Dermis blood vessel endothelial cell (primary cell): ENCODE measurements around the gene DKK3. TPM values are rescaled to one million over a fixed set of nuclear protein-coding genes. Genes with fewer than 3 reads are reported as not detected.

Experiments
- DNase-seq: peaks from one replicate; pipeline ENCODE4 v3.0.0; 2010
- total RNA-seq: library from RNA; depleted of rRNA; stranded (reverse); fragments of >200 nt; gene quantifications from 2 replicates; pipeline ENCODE4 v1.2.3, GENCODE V29; 2014

DKK3 gene
- total RNA-seq, 1 donor from 2014 or later = 107 TPM

DNA sequence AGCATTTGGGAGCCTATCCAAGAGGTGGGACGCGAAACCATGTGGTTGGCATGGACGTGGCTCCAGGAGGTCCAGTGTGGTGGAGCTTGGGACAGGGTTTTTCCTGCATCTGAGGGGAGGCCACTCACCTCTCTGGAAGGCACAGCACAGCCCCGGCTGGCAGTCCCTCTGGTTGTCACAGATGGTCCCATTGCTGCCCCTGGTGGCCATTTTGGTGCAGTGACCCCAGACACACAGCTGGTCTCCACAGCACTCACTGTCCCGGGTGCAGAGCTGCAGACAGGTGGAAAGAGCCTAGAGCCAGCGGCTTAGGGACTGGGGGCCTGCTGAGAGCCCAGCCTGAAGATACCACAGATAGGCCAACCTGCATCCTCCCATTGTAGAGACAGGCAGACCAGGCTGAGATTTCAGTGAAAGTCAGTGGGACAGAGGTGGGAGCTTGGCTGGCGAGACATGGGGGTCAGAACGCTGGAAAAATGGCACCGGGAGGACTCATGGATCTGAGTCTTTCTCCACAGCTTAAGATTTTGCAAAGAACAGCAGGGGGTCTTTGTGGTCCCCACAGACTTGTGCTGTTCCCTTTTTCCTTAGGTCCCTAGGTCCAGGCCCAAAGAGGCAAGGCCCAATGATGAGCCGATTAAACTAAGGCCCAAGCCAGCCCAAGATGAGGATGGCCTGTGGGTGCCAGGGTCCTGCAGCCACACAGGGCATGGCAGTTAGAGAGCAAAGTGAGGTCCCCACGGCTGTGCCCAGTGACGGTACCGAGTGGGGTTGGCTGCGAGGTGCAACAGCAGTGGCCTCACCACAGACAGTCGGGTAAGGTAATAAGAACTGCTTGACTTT lies 41.4 kb downstream of the DKK3 start:
- DNase-seq = peak; percentile 77

DNA sequence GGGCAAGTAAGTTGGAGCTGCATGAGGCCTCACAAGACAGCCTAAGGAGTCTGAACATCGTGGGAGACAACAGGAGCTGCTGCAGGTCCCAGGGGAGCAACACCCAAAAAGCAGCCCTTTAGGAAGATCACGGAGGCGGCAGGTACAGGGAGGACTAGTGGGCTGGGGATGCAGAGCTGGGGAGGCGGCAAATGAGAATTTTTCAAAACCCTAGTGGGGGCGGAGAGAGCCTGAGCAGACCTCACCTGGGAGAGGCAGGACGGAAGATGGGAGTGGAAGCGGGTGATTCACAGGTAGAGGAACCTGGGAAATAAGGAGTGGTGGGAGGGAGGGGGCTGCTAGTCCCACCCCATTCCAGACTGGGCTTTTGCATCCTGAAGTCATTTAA lies 42.1 kb downstream of the DKK3 start:
- DNase-seq = no peak

DNA sequence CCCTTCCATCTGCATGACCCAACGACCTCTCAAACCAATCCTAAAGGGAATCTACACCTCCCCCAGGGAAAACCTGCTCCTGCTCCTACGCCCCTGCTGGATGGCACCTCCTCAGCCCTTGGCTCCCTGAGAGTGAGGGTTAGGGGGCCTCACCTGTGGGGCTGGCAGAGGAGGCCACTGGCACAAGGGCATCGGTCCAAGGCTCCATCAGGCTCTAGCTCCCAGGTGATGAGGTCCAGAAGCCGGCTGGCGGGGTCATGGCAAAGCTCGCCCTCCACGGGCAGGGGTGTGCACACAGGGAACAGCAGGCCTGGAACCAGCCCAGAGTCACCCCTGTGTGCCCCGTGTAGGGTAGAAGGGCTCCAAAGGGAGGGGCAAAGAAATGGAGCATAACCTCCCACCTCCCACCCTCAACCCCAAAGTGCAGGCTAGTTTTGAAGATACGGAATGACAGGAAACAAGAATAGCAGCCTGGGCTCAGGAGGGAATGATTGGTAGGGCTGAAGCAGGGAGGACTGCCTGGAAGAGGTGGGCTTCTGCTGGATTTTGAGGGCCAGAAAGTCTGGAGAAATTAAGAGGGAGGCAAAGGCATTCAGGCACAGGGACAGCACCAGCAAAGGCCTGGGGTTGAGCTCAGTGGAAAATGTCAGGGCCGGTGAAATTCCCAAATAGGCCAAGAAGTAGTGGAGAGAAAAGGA lies 42.6 kb downstream of the DKK3 start:
- DNase-seq = no peak

DNA sequence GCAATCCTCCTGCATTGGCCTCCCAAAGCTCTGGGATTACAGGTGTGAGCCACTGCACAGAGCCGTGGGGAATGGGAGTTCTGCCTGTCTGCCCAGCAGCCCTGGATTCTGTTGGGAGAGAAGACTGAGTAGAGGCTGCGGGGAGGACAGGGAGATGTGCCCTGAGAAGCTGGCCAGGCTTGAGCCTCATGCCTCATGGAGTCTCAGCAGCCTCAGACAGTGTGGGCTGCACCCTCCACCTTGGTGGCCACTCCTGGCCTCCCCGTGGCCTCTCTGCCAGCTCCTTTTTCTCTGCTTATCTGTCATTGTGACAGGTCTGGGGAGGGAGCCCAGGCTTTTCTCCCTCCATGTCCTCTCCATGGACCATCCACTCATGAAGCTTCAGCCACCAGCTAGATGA lies 43.2 kb downstream of the DKK3 start:
- DNase-seq = no peak

DNA sequence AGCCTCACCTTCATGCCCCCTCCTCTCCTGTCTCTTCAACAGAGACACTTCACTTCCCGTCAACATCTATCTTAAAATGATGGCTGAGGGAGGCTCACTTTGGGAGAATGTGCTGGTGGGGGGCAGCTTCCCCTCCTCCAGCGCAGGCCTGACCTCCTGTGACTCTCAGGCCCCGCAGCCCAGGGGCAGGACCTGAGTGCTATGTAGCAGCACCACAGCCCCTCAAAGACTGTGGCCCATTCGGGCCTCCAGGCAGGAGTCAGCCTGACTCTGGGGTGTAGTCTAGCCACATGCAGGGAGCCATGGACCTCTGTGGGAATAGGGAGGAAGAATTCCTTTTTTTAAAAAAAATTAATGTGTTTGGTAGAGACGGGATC lies 43.7 kb downstream of the DKK3 start:
- DNase-seq = no peak

DNA sequence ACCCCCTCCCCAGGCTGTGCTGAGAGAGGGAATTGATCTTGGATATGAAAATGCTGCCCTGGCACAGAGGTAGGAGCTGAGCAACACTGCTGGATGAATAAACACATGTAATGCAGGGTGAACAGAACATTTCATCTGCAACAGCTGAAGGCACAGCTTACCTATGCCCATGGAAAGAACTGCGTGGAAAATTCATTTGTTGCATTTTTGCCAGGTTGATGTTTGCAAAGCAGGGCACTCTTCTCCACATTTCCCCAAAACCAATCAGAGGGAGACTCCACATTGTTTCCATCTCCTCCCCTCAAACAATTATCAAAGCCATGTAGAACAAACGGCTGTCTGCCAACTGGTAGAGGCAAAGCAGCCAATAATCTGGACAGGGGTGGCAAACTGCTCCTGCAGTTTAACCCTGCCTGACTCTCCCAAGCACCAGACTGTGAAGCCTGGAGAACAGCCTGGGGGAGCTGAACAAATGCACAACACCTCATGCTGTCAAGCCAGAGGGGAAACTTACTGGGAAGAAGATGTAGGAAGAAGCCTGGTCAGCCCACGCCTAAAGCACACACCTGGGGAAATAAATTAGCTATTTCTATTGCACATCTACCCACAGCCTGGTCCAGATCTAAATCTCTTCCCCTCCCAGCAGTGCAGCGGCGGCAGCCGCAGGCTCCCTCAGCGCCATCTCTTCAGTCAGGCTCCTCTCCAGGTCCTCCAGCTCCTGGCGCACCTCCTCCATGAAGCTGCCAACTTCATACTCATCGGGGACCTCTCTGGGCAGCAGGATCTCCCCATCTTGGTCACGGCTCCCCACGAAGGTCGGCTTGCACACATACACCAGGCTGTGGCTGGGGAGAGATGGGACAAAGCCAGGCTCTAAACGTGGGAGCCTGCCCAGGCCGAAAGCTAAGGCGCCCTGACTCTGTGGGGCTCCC lies 44.3 kb downstream of the DKK3 start:
- no peak for DNase-seq

DNA sequence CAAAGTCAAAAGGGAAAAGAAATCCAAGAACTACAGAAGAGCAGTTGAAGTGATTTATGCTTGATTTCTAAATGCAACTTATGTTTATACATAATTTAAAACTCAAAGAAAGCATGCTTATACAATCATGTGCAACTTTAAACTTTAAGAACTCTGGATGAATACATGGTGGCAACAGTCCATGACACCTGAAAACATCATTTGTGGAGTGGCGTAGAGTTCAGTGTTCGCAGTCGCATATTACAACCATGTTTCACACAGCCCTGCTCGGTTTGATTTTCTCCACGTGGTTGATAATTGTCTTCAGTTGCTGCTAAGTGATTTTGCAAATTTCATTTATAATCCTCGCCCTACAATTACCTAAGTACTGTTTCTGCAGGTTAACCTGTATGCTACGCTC lies 45.4 kb downstream of the DKK3 start:
- no peak for DNase-seq

DNA sequence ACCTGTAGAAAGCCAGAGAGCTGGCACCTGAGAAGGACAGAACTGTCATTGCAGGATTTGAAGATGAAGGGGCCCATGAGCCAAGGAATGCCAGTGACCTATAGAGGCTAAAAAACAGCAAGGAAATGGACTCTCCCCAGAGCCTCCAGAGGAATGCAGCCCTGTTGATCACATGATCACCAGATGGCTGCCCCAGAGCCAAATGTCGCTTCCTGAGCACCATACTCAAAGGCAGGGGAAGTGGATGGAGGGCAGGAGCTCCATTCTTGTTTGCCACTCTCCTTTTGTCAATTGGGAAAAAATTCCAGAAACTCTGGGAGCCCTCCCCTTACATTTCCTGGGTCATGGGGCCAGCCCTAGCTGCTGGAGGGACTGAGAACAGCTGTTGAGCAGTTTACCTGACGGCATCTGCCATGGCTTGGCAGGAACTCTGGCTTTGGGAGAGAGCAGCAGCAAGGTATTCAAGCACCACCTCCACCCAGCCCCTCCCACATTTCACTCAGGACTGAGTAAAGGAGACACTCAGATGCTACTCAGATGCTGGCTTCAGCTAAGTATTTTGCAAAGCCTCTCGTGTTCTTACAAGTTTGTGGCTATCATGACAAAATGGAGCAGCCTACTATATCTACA lies 46.9 kb downstream of the DKK3 start:
- DNase-seq = no peak

DNA sequence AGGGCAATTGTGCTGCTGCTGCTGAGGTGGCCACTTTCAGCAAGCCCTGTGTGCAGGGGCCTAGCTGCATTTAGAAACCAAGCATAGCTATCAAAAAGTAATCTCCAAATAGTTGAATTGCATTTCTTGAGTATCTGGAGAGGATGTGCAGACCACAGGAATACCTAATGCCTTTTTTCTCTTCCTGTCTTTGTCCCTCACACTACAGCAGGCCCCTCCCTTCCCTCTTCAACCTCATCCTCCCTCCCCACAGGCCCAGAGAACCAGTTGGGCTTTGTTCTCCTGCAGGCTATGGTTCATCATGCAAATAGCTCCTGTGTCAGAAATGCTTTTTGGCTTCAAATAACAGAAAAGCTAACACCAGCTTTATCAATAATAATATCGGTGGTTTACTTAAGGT lies 47.7 kb downstream of the DKK3 start:
- peak; percentile 25 for DNase-seq

DNA sequence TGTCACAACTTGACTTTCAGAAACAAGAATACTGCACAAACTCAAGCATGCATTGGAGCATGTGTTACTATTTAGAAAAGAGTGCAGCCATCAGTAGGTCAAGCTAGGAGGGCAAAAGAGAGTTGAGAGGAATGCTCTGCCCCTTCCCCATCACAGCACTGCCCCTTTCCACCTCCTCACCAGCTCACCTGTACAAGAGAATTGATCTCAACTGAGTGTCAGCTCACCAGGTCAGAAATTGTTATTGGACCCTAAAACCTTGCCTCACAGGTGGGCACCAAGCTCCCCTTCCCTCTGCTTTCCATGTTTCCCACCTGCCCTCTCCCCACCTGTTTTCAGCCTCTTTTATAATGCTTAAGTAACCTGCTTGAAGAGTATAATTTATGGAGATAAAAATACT lies 48.8 kb downstream of the DKK3 start:
- DNase-seq = no peak

DNA sequence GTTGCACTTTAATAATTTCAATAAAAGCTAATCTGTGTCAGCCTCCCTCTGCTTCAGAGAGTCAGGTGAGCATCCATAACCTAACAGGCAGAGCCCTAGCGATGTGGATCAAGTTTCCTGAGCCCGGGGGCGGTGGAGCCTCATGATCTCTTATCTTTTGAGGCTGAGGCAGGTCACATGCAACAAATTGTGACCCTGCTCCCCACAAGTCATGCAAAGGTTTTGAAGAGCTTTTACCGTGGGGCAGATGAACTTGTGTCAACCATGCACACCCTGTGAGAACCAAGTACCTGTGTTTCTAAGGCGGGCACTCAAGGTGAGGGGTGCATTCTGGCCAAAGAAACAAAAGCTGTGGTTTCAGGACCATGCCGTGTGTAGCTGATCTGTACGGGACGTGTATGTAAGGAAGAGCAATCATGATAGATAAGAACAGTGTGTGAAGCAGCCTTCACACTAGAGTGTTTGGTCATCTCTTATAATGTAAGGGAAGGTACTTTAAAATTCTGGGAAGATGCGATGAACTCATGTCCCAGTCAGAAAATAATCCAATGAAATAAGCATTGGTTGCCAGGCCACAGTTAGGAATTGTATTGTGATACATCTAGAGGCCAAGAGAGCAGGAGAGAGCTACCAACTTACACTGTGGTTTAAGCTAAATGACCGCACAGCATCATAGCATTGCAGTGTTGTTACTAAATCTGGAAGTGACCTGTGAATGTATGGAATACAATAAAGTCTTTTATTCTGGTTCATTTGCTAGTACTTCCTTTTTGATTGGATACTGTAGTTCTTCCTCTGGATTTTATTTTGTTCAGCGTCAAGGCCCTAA lies 49.8 kb downstream of the DKK3 start:
- no peak for DNase-seq

DNA sequence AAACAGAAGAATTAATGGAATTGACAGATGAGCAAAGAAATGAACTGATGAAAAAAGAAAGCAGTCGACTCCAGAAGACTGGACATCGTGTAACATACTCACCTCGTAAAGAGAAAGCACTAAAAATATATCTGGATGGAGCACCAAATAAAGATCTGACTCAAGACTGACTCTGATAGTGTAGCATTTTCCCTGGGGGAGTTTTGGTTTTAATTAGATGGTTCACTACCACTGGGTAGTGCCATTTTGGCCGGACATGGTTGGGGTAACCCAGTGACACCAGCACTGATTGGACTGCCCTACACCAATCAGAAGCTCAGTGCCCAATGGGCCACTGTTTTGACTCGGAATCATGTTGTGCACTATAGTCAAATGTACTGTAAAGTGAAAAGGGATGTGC lies 52.4 kb downstream of the DKK3 start:
- no peak for DNase-seq

DNA sequence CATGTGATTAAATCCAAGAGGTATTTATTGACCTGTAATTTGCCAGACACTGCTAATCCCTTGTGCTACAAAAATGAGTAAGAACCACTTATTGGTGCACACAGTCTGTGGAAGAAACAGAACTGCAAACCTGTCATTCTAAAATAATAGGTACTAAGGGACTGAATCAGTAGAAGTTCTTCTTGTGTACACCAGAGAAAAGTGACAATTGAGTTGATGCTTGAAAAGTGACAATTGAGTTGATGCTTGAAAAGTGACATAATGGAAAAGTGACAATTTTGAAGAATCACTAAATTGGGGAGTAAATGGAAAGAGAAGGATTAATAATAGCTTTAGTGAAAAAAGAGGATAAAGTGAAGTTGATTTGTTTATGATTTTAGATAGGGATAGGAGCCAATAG lies 56.4 kb downstream of the DKK3 start:
- DNase-seq = no peak

DNA sequence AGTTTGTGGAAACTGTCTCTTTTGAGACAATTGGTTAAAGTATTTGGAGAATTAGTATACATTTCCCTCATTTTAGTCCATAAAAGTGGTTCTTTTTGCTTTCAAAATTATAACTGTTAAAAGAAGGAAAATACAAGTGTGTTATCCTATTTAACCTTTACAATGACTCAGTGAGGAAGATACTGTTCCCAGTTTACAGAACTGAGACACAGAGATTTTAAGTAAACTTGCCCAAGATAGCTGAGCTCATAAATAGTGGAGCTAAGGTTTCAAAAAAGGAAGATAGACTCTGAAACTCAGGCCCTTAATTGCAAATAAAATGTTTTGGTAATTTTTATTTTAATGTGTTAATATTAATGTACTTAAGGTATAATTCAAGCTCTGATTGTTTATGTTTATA lies 58.9 kb downstream of the DKK3 start:
- no peak for DNase-seq

DNA sequence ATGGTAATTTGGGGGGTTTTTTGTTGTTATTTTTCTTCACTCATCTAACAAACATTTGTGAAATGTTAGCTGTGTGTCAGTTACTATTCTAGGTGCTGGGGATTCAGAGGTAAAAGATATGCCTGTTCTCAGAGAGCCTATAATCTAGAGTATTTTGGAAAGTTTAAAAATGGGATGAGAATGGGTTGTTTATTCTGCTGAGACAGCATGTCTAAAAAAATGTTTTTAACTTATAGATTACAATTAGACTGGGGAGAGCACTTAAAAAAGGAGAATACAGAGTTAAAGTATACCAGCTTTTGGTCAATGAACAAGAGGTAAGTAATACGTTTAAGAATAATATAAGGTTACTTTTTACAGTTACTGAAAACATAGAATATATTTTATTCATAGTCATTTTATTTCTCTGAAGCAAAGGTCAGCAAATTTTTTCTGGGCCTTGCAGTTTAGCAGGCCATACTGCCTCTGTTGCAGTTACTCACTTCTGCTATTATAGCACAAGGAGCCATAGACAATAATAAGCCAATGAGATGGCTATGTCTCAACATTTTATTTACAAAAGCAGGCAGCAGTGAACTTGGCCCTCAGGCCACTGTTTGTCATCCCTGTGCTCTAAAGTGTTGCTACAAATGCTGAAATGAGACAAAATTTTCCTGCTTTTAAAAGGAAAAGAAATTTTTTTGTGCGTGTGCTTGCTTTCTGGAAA lies 60.0 kb downstream of the DKK3 start:
- no peak for DNase-seq

DNA sequence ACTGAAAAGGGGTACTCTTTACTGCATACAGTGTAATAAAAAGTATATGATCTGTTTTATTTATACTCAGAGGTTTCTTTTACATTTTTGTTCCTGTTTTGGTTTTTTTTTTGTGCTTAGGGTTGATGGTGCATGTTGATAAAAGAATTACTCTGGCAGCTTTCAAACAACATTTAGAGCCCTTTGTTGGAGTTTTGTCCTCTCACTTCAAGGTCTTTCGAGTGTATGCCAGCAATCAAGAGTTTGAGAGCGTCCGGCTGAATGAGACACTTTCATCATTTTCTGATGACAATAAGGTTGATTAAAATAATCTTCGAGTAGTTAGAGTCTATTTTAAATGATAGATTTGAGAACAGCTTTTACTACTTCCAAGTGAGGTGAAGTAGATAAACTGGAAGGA lies 60.6 kb downstream of the DKK3 start:
- no peak for DNase-seq

DNA sequence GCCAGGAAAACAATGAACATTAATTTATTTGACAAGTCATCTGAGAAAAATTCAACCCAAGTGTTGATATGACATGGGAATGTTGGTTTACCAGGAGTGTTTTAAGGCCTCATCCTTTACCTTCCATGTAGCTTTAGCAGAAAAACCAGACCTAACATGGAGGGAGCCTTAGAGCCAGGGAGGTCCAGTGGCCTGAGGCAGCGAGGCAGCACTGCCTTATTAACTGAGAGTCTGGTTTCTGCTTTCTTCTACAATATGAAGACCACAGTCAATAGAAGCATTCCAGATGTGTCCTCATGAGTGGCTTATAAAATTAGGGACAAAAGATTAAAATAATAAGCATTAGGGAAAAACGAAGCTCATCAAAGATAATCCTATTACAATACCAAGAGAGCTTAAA lies 61.5 kb downstream of the DKK3 start:
- DNase-seq = no peak

DNA sequence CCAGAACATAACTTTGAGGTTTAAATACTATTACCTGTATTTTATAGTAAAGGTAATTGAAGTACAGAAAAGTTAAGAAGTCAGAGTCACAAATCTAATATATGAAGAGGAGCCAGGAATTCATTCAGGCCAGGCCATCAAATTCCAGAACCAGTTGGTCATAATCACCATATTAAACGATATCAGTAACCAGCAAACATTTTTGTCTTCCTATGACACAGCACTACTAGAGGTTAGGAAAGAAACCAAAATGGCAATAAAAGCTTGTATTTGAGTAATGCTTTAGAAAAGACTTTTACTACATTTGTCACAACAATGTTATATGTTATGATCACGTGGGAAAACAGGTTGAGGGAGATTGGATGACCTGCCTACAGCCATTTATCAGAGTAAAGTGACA lies 62.2 kb downstream of the DKK3 start:
- no peak for DNase-seq

DNA sequence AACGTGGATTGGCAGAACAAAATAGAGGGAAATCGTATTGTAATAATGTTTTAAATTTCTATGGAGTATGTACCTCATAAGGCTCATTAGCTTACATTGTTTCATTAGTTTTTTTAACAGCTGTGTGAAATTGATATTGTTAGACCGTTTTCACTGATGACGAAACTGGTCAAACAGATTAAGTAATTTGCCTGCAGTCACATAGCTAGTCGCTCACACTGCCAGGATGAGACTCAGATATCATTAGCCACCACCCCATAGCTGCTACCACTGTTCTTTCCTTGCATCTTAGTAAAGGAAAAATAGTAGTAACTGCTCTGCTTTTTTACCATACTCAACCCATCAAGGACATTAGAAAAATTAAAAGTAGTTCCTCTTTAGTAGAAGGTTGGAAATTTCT lies 64.0 kb downstream of the DKK3 start:
- DNase-seq = no peak

DNA sequence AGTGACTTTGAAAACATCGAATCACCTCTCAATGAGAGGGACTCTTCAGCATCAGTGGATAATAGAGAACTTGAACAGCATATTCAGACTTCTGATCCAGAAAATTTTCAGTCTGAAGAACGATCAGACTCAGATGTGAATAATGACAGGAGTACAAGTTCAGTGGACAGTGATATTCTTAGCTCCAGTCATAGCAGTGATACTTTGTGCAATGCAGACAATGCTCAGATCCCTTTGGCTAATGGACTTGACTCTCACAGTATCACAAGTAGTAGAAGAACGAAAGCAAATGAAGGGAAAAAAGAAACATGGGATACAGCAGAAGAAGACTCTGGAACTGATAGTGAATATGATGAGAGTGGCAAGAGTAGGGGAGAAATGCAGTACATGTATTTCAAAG lies 65.8 kb downstream of the DKK3 start:
- no peak for DNase-seq

DNA sequence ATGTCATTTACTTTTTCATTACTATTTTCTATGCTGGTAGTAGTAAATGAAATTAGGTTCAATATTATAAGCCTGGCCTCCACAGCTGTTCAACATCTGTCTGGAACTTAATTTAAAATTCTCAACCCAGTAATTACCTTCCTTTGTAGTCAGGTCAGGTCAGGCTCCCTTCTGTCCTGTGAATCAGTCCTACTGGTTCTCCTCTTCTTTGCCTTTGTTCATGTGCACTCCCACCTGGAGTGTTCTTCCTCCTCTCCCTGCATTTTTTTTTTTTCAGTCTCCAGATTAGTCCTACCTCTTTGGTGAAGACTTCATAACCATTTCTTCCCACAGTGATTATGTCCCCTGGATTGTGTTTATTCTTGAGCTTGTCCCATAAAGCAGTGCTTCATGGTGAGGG lies 67.9 kb downstream of the DKK3 start:
- no peak for DNase-seq
